ENCODE data around the gene BAIAP2.

GRCh38 chr17:80989586-80989913 lies 45.4 kb upstream of the BAIAP2 start:
- TF ChIP-seq CTCF (IDR thresholded peaks at IDR 0.05) (no peak), POLR2A (IDR thresholded peaks at IDR 0.05) (no peak)

Data from thyroid gland (tissue), 4 donors.